Suprapubic skin (tissue), 3 donors: ENCODE data around the gene ANKRD44.

Source experiments
- POLR2AphosphoS5 ChIP-seq, 3 donors: sonication (generic); formaldehyde crosslinking; IDR thresholded peaks; one replicate each; pipeline ENCODE4 v1.6.1; 2017; ENCODE audit warnings: antibody characterized with exemption in 3 of 3
- TF ChIP-seq, protein P1 (sequence below), 2 donors: fragments of 200-600 bp in 1 of 2; fragments of 450-650 bp in 1 of 2; sonication (generic) in 1 of 2; IDR thresholded peaks; one replicate each; pipeline ENCODE4 v1.5.1; 2016 to 2019; ENCODE audit warnings: antibody characterized with exemption in 2 of 2, mild to moderate bottlenecking in 1 of 2, moderate library complexity in 1 of 2

DNA sequence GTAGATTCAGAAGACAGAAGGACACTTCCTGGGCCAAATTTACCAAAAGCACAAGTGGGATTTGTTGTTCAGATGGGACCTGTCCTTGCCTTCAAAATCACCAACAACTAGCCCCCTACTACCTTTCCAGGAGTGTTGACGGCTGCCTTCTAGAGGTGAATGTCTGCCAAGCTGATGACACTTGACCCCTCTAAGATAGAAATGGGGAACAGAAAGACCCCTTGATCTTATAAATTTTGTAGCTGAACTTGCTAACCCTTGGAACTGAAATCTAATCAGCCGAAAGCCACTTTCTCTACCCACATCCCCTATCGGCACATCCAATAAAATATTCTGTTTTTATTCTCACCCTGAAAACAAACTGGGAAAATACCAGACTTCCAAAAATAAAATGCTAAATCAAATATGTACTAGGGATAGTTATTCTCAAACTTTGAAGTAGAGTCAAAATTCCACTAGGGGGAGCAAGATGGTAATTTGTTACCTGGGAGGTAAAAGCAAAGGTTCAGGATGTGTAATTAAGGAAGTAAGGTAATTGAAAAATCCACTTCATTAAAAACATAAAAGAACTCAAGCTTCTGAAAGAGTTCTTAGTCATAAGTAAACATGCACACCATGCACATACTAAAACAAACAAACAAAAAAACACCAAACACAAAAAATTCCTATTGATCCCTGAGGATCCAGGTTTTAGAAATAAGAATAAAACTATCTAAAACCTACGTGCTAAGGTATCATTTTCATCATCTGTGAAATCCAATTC is 119.2 kb downstream of the ANKRD44 start:
- no peak for TF ChIP-seq POLR2AphosphoS5 (IDR thresholded peaks at IDR 0.05)
- TF ChIP-seq, protein P1, sequence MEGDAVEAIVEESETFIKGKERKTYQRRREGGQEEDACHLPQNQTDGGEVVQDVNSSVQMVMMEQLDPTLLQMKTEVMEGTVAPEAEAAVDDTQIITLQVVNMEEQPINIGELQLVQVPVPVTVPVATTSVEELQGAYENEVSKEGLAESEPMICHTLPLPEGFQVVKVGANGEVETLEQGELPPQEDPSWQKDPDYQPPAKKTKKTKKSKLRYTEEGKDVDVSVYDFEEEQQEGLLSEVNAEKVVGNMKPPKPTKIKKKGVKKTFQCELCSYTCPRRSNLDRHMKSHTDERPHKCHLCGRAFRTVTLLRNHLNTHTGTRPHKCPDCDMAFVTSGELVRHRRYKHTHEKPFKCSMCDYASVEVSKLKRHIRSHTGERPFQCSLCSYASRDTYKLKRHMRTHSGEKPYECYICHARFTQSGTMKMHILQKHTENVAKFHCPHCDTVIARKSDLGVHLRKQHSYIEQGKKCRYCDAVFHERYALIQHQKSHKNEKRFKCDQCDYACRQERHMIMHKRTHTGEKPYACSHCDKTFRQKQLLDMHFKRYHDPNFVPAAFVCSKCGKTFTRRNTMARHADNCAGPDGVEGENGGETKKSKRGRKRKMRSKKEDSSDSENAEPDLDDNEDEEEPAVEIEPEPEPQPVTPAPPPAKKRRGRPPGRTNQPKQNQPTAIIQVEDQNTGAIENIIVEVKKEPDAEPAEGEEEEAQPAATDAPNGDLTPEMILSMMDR (IDR thresholded peaks at IDR 0.05) = peak; percentile 43 to 51
